Sigmoid colon (tissue), 7 donors: ENCODE results near the gene SVOPL. TPM values are rescaled to one million over a fixed set of nuclear protein-coding genes. Genes with fewer than 3 reads are reported as not detected.

Experiments
- DNase-seq: peaks from one replicate; pipeline ENCODE4 v3.0.0-alpha.2; 2019
- H3K27ac ChIP-seq, 4 donors: fragments of 200-600 bp; sonication (generic); one replicate each; pipeline ENCODE4 v1.5.1; 2016 to 2019; ENCODE audit warnings: mild to moderate bottlenecking in 1 of 4
- H3K27me3 ChIP-seq, 3 donors: fragments of 200-600 bp; sonication (generic); one replicate each; pipeline ENCODE4 v1.5.1; 2019; ENCODE audit warnings: mild to moderate bottlenecking in 1 of 3
- H3K36me3 ChIP-seq, 4 donors: fragments of 200-600 bp; sonication (generic); one replicate each; pipeline ENCODE4 v1.5.1; 2016 to 2019
- H3K4me1 ChIP-seq, 4 donors: fragments of 200-600 bp; sonication (generic); one replicate each; pipeline ENCODE4 v1.5.1; 2017 to 2019
- H3K4me3 ChIP-seq, 4 donors: fragments of 200-600 bp; sonication (generic); one replicate each; pipeline ENCODE4 v1.5.1; 2017 to 2019; ENCODE audit warnings: mild to moderate bottlenecking in 2 of 4, moderate library complexity in 1 of 4
- H3K9me3 ChIP-seq, 4 donors: fragments of 200-600 bp in 3 of 4; sonication (generic) in 3 of 4; one replicate each; pipeline versions ENCODE4 v1.5.1 to v1.6.1; 2013 to 2019
- EP300 ChIP-seq, 4 donors: sonication (generic); formaldehyde crosslinking; IDR thresholded peaks; one replicate each; pipeline ENCODE4 v1.6.1; 2017; ENCODE audit warnings: antibody characterized with exemption in 4 of 4
- POLR2A ChIP-seq, 2 donors: fragments of 450-650 bp; IDR thresholded peaks; one replicate each; pipeline ENCODE4 v1.6.1; 2016; ENCODE audit warnings: antibody characterized with exemption in 2 of 2, mild to moderate bottlenecking in 2 of 2, moderate library complexity in 2 of 2
- POLR2AphosphoS5 ChIP-seq, 4 donors: sonication (generic); formaldehyde crosslinking; IDR thresholded peaks; one replicate each; pipeline ENCODE4 v1.6.1; 2017; ENCODE audit warnings: antibody characterized with exemption in 4 of 4
- WGBS, 2 donors: extraction: QIAGEN DNeasy Blood & Tissue Kit; methylation state at CpG; one replicate each; pipeline ENCODE4 v1.1.7; 2013; 5-methylcytosine and 5-hydroxymethylcytosine counted together
- intact Hi-C: fragments of 100-400 bp; cut with DNase I; formaldehyde crosslinking; loops from one replicate; pipeline ENCODE4 v1.15.1; 2023
- polyA plus RNA-seq, 3 donors: library from polyadenylated mRNA; stranded (reverse); fragments of 200-250 nt; gene quantifications; one replicate each; pipeline ENCODE4 v1.2.3, GENCODE V29; 2013
- total RNA-seq, 4 donors: library from RNA; depleted of rRNA; stranded (reverse); fragments of >200 nt; gene quantifications; one replicate each; pipeline ENCODE4 v1.1.0, GENCODE V29; 2016
- TF ChIP-seq, protein P1 (sequence below), 4 experiments: fragments of 450-650 bp in 3 of 4; fragments of 200-600 bp in 1 of 4; IDR thresholded peaks; one replicate each; pipeline ENCODE4 v1.5.1; 2016 to 2019; ENCODE audit warnings: antibody characterized with exemption in 4 of 4, mild to moderate bottlenecking in 3 of 4, moderate library complexity in 2 of 4
- donor health status: healthy with polysubstance abuse.
- donor health status: Bipolar disorder and iron deficiency.
- donor health status: healthy.

Gene SVOPL
- total and polyA plus RNA-seq, 7 donors, result 1.8 to 2.3 TPM; not detected in 5

GRCh38 chr7:138745189-138745588 lies 44.0 kb upstream of the SVOPL start:
- 87 to 94% methylated on average over 7 of the region's 7 CpGs for WGBS, 2 donors
- Histone ChIP-seq H3K4me1 (no peaks in the 10 kb centered on the region), H3K27me3 (no peaks in the 10 kb centered on the region), H3K27ac (no peak overlapping the region), H3K36me3 (no peaks in the 10 kb centered on the region), H3K4me3 (no peak overlapping the region), H3K9me3 (no peaks in the 10 kb centered on the region)
- no peak for DNase-seq
- no peak for TF ChIP-seq POLR2AphosphoS5 (IDR thresholded peaks at IDR 0.05)
- no peak for TF ChIP-seq EP300 (IDR thresholded peaks at IDR 0.05)
- TF ChIP-seq, protein P1, sequence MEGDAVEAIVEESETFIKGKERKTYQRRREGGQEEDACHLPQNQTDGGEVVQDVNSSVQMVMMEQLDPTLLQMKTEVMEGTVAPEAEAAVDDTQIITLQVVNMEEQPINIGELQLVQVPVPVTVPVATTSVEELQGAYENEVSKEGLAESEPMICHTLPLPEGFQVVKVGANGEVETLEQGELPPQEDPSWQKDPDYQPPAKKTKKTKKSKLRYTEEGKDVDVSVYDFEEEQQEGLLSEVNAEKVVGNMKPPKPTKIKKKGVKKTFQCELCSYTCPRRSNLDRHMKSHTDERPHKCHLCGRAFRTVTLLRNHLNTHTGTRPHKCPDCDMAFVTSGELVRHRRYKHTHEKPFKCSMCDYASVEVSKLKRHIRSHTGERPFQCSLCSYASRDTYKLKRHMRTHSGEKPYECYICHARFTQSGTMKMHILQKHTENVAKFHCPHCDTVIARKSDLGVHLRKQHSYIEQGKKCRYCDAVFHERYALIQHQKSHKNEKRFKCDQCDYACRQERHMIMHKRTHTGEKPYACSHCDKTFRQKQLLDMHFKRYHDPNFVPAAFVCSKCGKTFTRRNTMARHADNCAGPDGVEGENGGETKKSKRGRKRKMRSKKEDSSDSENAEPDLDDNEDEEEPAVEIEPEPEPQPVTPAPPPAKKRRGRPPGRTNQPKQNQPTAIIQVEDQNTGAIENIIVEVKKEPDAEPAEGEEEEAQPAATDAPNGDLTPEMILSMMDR (IDR thresholded peaks at IDR 0.05), result no peak
- TF ChIP-seq POLR2A (IDR thresholded peaks at IDR 0.05), result no peak
- intact Hi-C loops, result no loop called here

DNA sequence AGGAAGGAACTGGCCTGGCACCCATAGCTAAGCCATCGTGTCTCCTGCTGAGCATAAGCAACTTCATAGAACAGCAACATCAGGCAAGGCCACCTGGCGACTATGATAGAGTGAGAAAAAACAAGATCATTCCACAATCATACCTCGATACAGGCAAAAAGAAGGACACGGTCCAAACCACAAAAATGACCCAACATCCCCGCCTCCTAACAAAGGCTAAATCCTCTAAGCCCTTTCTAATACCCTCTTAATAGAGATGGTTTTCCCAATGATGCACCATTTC lies 40.2 kb upstream of the SVOPL start:
- Histone ChIP-seq H3K4me1 (no peaks in the 10 kb centered on the region), H3K27me3 (no peaks in the 10 kb centered on the region), H3K9me3 (no peaks in the 10 kb centered on the region), H3K36me3 (no peaks in the 10 kb centered on the region), H3K27ac (no peak overlapping the region), H3K4me3 (no peak overlapping the region)
- DNase-seq, result no peak
- TF ChIP-seq POLR2AphosphoS5 (IDR thresholded peaks at IDR 0.05) (no peak), POLR2A (IDR thresholded peaks at IDR 0.05) (no peak), EP300 (IDR thresholded peaks at IDR 0.05) (no peak)
- TF ChIP-seq, protein P1 (IDR thresholded peaks at IDR 0.05), result no peak
- 84 to 90% methylated on average over 5 of the region's 5 CpGs for WGBS, 2 donors
- intact Hi-C loops, result no loop called here

DNA sequence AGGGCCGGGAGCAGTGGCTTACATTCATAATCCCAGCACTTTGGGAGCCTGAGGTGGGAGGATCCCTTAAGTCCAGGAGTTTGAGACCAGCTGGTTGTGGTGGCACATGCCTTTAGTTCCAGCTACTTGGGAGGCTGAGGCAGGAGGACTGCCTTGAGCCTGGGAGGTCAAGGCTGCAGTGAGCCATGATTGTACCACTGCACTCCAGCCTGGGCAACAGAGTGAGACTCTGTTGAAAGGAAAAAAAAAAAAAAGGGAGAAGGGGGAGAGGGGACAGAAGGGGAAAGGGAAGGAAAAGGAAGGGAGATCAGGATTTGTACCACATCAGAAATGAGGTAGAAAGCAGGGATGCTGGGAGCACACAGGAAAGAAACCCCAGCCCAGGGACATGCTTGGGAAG lies 38.7 kb upstream of the SVOPL start:
- Histone ChIP-seq H3K27ac (no peak overlapping the region), H3K4me3 (no peak overlapping the region), H3K36me3 (no peaks in the 10 kb centered on the region), H3K4me1 (no peaks in the 10 kb centered on the region), H3K9me3 (no peaks in the 10 kb centered on the region), H3K27me3 (no peaks in the 10 kb centered on the region)
- DNase-seq, result no peak
- TF ChIP-seq EP300 (IDR thresholded peaks at IDR 0.05) (no peak), POLR2A (IDR thresholded peaks at IDR 0.05) (no peak), POLR2AphosphoS5 (IDR thresholded peaks at IDR 0.05) (no peak)
- TF ChIP-seq, protein P1 (IDR thresholded peaks at IDR 0.05), result no peak
- WGBS, 2 donors, result 92 to 94% methylated on average over 1 of the region's 1 CpG
- intact Hi-C loops, result loop anchor here (5.0 kb wide), 1 partner anchor 578 kb away; no protein-coding TSS in a partner anchor

DNA sequence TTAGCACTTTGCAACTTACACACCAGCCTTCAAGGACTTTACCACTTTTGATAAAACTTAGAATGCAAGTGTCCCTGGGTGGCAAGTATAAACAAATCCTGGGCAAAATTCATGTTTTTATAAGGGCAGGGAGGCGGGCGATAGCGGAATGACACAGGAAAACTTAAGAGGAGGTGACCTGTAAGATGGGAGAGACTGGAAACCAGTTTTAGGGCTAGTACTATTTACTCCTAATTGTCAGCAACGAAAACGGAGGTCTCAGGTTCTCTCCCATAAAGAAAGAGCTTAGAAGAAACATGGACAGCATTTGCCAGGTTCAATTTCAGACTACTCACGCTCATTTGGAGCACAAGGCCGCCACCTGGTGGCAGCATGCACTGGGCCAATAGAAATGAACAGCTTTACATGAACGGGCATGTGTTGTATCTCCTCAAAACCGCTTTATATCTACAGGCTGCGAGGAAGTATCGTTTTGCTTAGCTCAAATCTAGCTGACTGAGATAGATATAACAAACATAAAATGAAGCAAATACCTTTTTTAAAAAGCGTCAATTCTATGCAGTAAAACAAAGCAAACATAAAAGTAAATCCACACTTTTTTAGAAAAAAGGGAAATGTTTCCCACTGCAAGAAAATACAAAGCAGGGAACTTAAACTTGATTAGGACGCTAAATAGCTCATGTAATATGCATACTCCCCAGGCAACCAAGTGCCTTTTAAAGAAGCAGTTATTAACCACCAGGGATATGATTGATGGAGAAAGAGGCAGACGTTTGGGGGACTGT lies 37.6 kb upstream of the SVOPL start:
- peak; percentile 70 for DNase-seq
- no peaks in the 10 kb centered on the region for H3K9me3 ChIP-seq
- no peak overlapping the region for H3K27ac ChIP-seq
- no peaks in the 10 kb centered on the region for H3K36me3 ChIP-seq
- intact Hi-C loops, result loop anchor here (5.0 kb wide), 1 partner anchor 576 kb away; no protein-coding TSS in a partner anchor
- TF ChIP-seq, protein P1 (IDR thresholded peaks at IDR 0.05), result peak; percentile 17 to 72 (median 66)
- TF ChIP-seq POLR2AphosphoS5 (IDR thresholded peaks at IDR 0.05), result no peak
- TF ChIP-seq EP300 (IDR thresholded peaks at IDR 0.05), result no peak
- H3K4me1 ChIP-seq, result no peaks in the 10 kb centered on the region
- no peaks in the 10 kb centered on the region for H3K27me3 ChIP-seq
- 24 to 34% methylated on average over 14 of the region's 14 CpGs for WGBS, 2 donors
- no peak overlapping the region for H3K4me3 ChIP-seq

GRCh38 chr7:138738114-138738513 lies 37.0 kb upstream of the SVOPL start:
- H3K27ac ChIP-seq, result no peak overlapping the region
- intact Hi-C loops, result loop anchor here (5.0 kb wide), 1 partner anchor 576 kb away; no protein-coding TSS in a partner anchor
- WGBS, 2 donors, result 70 to 80% methylated on average over 3 of the region's 3 CpGs
- TF ChIP-seq, protein P1 (IDR thresholded peaks at IDR 0.05), result no peak
- TF ChIP-seq POLR2AphosphoS5 (IDR thresholded peaks at IDR 0.05), result no peak
- H3K9me3 ChIP-seq, result no peaks in the 10 kb centered on the region
- H3K36me3 ChIP-seq, result no peaks in the 10 kb centered on the region
- no peak for DNase-seq
- H3K27me3 ChIP-seq, result no peaks in the 10 kb centered on the region
- no peaks in the 10 kb centered on the region for H3K4me1 ChIP-seq
- no peak overlapping the region for H3K4me3 ChIP-seq
